AG20443 (cell line): ENCODE data around the gene ALDH1A3.
A peak's percentile ranks its signal among the peaks of the same experiment; 100 is the strongest.

Source experiments
- DNase-seq: peaks from one replicate; pipeline ENCODE4 v3.0.0; 2012; ENCODE audit warnings: low spot score, mixed read lengths

The ALDH1A3 gene

GRCh38 chr15:100901702-100902435, 22.2 kb downstream of the ALDH1A3 start:
- DNase-seq: peak; percentile 57

DNA sequence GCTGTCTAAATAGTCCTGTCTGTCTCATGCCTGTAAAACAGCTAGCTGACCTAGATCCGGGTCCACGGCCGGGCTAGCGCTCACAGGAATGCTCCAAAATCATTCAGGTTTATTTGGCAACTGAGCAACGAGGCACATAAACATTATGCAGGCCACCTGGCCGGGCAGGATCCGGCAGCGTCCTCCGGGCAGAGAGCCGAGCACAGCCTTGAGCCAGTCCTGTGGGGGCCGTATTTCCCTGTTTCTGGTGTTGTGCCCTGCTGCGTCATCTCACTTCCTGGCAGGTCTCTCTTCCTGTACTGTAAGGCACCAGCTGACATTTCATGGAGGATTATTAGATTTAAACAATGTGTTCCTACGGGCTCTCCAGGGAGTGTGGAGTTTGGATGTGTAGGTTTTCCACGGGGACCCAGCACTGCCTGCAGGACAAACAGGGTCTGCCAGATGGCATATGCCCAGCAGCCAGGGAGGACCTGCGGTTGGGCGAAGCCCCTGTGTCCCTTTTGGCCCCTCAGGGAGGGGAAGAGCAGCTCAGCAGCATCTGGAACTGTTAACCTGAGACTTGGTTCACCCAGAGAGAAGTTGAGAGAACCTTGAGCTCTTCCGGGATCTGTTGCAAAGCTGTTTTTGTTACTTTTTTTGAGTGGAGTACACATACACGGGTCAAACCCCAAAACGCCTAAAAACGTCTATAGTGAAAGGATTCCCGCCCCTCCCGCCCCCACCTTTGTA, 23.0 kb downstream of the ALDH1A3 start:
- DNase-seq: peak; percentile 90

- no peak for DNase-seq
Measured at GRCh38 chr15:100903168-100903554, 23.5 kb downstream of the ALDH1A3 start.

DNA sequence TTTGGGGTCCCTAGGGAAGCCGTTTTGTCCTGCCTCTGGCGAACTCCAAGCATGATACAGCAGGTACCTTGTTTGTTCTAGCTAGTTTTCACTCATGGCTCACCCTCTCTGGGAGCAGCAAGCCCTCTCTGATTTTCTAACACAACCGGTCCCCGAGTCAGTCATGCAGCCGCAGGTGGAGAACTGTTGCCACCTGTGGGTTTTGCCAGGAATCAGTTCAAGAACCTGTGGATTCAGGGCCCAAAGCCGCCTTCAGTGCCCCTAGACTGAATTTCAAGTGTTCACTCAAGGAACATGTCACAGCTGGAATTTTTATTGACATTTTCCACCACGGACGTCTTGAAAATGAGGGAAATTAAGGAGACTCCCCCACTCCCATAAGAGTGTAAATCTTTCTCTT, 26.2 kb downstream of the ALDH1A3 start:
- DNase-seq: no peak

DNA sequence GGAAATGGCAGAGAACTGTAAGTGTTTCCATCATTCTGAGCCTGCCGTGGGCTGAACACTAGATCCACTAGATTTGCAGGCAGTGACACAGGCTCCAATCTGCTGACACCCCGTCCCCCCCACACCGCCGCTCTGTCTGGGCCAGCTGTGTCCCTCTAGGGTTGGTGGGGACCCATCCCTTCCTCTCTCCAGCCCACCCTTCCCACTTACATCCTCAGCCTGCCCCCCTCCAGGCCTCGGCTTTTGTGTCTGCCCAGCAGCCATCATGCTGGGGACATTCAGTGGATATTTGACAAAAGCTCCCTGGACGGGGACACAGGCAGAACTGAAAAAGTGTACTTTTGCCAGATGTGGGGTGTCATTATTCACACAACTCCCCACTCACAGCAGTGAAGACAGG, 28.8 kb downstream of the ALDH1A3 start:
- DNase-seq: no peak

- DNase-seq: no peak
Measured at GRCh38 chr15:100909565-100909964, 29.9 kb downstream of the ALDH1A3 start.

- no peak for DNase-seq
Measured at GRCh38 chr15:100909989-100910955, 30.6 kb downstream of the ALDH1A3 start.

GRCh38 chr15:100911086-100911485, 31.5 kb downstream of the ALDH1A3 start:
- DNase-seq: no peak

DNA sequence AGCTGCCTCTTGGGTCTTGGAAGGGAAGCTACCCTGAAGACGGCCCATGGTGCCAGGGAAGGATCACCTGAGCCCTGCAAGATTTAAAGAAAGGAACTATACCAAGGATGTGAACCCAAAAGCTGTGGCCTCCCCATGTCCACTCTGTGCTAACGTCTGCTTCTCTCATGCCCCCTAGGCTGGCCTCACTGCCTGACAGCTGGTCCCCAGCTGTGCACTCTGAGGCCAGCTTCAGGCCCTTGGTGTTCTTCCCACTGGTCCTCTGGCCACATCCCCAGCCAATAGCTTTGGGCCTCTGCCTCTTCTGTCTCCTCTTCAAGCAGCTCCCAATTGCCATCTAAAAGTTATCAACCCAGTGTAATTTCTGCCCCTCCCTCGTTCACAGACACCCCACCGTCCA, 34.3 kb downstream of the ALDH1A3 start:
- no peak for DNase-seq

DNA sequence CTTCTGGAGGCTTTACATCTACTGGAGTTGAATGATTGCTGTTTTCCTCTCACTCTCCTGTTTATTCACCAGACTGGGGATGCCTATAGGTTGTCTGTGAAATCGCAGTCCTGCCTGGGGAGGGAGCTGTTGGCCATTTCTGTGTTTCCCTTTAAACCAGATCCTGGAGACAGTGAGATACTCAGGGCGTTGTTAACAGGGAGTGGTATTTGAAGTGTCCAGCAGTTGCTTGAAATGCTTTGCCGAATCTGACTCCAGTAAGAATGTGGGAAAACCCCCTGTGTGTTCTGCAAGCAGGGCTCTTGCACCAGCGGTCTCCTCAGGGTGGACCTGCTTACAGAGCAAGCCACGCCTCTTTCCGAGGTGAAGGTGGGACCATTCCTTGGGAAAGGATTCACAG, 35.2 kb downstream of the ALDH1A3 start:
- no peak for DNase-seq

DNA sequence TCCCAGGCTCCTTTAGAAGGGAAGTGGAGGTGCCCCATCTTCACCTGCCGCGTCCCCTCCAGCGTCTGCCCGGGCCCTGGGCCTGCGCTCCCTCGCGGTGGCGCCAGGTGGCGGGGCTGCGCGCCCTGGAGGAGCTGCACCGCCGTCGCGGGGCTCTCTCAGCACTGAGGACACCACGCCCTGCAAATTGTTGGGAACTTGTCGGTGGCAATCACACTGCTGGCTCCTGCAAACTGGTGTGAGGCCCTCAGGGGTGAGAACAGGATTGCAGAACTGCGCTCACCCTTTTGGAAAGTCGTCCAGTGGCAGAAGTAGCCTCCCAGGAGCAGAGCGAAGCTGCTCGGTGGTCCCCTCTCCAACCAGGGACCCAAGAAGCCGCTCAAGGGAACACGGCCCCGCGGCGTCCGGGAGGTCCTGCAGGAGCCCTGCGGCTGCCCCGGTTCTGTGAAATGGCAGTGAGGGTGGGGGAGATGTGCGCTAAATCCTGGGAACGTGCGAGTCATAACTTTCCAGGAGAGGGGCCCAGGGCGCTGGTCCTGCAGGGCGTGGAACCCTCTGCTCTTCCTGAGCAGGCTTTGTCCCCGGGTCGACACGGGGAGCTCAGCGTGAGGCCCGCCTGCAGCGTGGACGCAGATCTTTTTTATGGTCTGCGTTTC, 38.5 kb downstream of the ALDH1A3 start:
- peak; percentile 95 for DNase-seq

DNA sequence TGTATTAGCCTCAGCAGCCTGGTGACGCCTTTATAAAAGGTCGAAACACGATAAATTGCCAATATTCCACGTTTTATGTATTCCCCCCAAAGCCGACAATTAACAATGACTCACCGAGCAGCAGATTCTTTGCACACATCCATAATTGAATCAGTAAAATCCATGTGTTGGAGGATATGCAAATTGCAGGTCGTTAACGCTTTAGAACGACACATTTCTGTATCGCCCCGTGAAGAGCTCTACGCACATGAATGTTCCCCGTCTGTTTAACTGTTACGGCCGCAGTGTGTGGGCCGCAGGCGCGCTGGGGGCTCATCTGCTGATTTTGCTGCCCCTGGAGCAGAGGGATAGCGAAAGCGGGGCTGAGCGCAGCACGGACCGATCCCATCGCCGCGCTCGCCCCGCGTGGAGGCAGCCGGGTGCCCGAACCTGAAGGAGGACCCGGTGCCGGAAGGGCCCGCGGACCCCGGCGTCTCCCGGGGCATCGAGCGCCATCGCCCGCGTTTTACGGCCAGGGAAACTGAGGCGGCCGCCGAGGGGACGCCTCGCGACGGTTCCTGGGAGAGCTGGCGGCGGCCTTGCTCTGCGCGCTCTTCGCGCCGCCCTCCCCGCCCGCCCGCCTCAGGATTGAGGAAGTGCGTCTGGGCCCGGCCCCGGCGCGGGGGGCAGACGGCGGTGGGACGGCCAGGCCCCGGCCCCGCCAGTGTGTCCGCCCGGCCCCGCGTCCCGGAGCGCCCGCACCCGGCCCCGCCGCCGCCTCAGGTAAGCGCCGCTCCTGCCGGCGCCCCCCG, 39.3 kb downstream of the ALDH1A3 start, which contains the start of gene LRRK1:
LRRK1 (plus strand) TSS at position 668 of the 791 bp plus-strand sequence. CDS start 5,276 bp downstream, outside the sequence.
- DNase-seq: peak; percentile 82

GRCh38 chr15:100919481-100920405, 40.1 kb downstream of the ALDH1A3 start:
- DNase-seq: peak; percentile 70

- no peak for DNase-seq
Measured at GRCh38 chr15:100920516-100921135, 41.0 kb downstream of the ALDH1A3 start.

DNA sequence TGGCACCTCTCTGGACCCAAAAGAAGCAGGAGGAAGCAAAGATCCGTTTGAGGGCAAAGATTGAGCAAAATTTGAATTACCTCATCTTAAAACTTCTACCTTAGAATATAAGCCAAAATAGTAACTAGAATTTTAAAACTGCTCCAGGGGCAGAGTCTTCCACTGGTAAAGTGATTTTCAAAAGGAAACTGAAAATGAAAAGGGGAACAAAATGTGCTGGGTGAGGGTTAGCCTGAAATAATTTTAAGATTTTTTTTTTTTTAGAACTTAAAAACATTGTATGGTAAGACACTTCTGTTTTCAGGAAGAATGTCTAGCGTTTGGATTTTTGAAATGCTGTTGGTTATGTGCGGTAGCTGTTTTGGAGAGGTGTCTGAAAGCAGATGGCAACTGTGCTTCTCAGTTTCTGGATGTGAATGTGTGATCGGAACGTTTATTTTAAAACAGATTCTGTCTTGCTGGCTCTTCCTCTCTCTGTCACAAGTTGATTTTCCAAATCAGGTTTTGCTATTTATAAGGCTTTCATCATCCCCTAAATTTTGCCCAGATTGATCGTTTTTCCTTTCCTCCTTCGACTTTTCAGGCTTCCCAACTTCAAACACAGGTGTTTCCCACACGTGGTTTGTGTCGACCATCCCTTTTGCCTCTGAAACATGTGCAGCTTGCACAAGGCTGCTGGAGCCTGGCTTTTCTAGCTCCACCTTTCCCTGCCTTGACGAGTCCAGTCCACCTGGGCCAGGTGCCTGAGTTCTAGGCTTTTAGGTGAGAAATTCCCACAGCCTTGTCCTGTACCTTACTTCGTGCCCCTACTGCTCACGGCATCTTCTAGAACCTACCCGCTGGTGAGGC, 42.8 kb downstream of the ALDH1A3 start:
- no peak for DNase-seq

- DNase-seq: no peak
Measured at GRCh38 chr15:100923076-100923475, 43.4 kb downstream of the ALDH1A3 start.

DNA sequence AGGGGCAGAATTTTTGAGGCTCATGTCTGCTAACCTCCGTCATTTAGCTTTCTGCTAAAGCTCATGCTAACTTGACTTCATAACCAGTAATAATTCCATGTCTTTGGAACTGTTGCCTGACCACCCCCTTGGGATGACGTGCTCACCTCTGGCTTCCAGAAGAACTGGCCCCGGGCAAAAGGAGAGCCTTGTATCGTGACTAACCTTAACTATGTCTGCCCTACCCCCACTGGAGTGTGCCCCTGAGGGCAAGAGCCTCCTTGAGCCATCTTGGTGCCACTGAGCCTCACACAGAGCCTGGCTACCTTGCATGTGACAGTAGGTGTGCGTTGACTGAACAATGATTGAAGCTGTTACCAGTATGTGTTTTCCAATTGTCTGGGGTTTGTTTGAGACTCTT, 44.3 kb downstream of the ALDH1A3 start:
- no peak for DNase-seq

GRCh38 chr15:100924436-100924835, 44.8 kb downstream of the ALDH1A3 start:
- no peak for DNase-seq
